Duodenal mucosa (tissue), 2 donors: ENCODE measurements around the gene PNPLA8.
"Not testable (repeated sequence)": the region's sequence is repeated elsewhere in the genome, so short reads cannot be mapped to it uniquely, and the experiment has no call there.

Source experiments
- H3K27ac ChIP-seq: one replicate; pipeline ENCODE4 v1.7.0; 2013; ENCODE audit warnings: low read depth, low read length
- H3K27me3 ChIP-seq, 2 donors: one replicate each; pipeline ENCODE4 v1.7.0; 2013; ENCODE audit warnings: low read length in 2 of 2, control low read depth in 1 of 2; ENCODE audit not compliant: insufficient read depth in 2 of 2, control insufficient read depth in 1 of 2
- H3K36me3 ChIP-seq, 2 donors: one replicate each; pipeline ENCODE4 v1.7.0; 2013; ENCODE audit warnings: low read length in 2 of 2, control low read depth in 1 of 2; ENCODE audit not compliant: insufficient read depth in 2 of 2, control insufficient read depth in 1 of 2
- H3K4me1 ChIP-seq, 2 donors: one replicate each; pipeline ENCODE4 v1.7.0; 2013; ENCODE audit warnings: low read length in 2 of 2, control low read depth in 1 of 2; ENCODE audit not compliant: insufficient read depth in 2 of 2, control insufficient read depth in 1 of 2
- H3K4me3 ChIP-seq, 2 donors: one replicate each; pipeline ENCODE4 v1.7.0; 2013; ENCODE audit warnings: low read length in 2 of 2, low read depth in 1 of 2
- H3K9ac ChIP-seq, 2 donors: one replicate each; pipeline ENCODE4 v1.7.0; 2013; ENCODE audit warnings: low read length in 2 of 2, low read depth in 1 of 2
- H3K9me3 ChIP-seq, 2 donors: one replicate each; pipeline ENCODE4 v1.7.0; 2013; ENCODE audit warnings: low read length in 2 of 2, control low read depth in 1 of 2; ENCODE audit not compliant: control insufficient read depth in 1 of 2

PNPLA8 gene

DNA sequence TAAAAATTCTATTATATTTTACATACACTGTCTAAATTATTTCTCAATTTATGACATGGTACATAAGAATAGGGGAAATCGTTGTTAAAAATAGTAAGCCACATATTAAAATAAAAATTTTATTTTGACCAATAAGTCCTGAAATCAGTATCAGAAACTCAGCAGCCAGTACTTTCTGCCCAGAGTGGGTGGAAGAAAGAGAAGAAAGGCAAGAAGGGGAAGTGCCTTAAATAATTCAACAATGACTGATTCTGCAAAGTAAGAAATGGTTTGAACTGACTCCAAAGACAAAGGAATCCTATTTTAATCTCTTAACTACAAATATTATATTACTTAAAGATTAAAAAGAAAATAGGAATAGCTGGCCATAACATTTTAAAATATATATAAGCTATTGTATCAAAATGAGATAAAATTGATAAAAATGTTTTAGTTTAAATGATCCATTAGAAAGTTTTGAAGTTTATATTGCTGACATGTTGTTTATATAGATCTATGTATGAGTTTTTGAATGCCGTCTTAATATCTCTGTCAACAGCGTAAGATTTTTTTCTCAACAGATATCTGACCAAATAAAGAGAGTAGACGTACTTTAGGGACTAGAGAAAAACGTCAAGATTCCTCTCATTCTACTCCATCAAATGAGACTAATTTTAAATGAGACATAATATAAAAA lies 39.5 kb downstream of the PNPLA8 start:
- Histone ChIP-seq H3K36me3 (peaks cover 3 to 15% of the 10 kb centered on the region in 2 donors), H3K4me3 (no peak overlapping the region), H3K27ac (no peak overlapping the region), H3K4me1 (no peaks in the 10 kb centered on the region), H3K9ac (no peak overlapping the region), H3K9me3 (no peaks in the 10 kb centered on the region), H3K27me3 (no peaks in the 10 kb centered on the region)

DNA sequence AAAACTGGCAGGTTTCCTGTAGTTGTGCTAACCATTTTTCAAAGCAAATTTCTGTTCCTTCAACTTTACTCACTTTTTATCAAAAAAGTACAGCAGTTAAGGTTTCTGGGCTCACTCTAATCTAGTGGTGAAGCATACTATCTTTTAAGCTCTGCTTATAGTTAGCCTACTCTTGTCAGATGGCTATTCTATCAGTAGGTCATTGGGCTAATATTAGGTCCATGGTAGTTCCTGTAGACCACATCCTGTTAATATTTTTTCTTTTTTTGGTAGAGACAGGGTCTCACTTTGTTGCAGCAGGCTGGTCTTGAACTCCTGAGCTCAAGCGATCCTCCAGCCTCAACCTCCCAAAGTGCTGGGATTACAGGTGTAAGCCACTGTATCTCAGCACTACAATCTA lies 41.8 kb downstream of the PNPLA8 start:
- Histone ChIP-seq H3K27ac (no peak overlapping the region), H3K9me3 (no peaks in the 10 kb centered on the region), H3K4me1 (no peaks in the 10 kb centered on the region), H3K4me3 (no peak overlapping the region), H3K27me3 (no peaks in the 10 kb centered on the region), H3K36me3 (peaks cover 7 to 19% of the 10 kb centered on the region in 2 donors), H3K9ac (no peak overlapping the region)

DNA sequence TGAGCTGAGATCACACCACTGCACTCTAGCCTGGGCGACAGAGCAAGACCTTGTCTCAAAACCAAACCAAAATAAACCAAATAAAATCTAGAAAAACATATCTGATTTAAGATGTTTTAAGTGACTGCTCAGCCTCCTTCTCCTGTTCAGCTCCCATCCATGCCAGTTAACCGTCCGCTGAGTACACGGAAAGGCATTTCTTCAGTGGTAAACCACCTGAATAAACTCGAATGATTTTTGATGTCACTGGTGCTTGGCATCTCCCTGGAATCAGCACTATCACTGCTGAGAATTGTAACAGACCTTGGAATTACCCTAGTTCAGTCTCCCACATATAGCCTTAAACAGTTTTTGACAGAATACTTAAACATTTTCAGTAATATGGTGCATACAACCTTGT lies 45.6 kb downstream of the PNPLA8 start:
- no peaks in the 10 kb centered on the region for H3K27me3 ChIP-seq
- no peaks in the 10 kb centered on the region for H3K4me1 ChIP-seq
- peaks cover 7 to 33% of the 10 kb centered on the region in 2 donors for H3K36me3 ChIP-seq
- H3K4me3 ChIP-seq = no peak overlapping the region
- H3K9ac ChIP-seq = no peak overlapping the region
- no peaks in the 10 kb centered on the region for H3K9me3 ChIP-seq
- no peak overlapping the region for H3K27ac ChIP-seq

DNA sequence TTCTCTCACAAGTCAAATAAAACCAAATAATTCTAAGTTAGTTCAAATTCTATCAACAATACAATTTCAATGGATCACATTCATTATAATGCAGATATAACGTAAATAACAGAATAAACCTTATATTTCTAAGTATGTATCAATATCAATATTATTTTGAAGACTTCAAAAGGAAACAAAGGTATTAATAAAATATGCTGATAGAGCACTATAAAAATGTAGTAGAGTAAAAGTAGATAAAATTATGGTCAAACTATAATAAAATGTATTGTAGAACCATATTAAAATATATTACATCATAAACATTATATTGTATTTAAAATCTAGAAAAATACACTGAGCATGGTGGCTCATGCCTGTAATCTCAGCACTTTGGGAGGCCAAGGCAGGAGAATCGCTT lies 46.2 kb downstream of the PNPLA8 start:
- Histone ChIP-seq H3K4me3 (no peak overlapping the region), H3K27ac (no peak overlapping the region), H3K36me3 (peaks cover 7 to 28% of the 10 kb centered on the region in 2 donors), H3K9ac (no peak overlapping the region), H3K9me3 (no peaks in the 10 kb centered on the region), H3K4me1 (no peaks in the 10 kb centered on the region), H3K27me3 (no peaks in the 10 kb centered on the region)

DNA sequence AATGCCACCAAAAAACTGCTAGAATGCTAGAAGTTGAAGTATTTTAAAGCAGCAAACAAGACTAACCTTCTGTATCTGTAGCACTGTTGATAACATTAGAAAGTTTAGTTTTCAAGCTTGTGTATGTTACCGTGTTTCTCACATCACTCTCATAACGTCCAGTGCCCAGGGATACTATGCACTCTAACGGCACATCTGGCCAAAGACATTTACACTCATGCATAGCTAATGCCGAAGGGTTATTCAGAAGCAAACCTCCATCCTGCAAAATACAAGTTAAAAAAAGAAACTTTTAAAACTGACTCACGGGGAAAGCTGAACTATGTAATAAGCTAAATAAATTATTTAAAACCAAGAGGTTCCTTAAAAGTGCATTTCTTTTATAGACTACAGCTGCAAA lies 46.8 kb downstream of the PNPLA8 start:
- Histone ChIP-seq H3K9me3 (no peaks in the 10 kb centered on the region), H3K9ac (no peak overlapping the region), H3K36me3 (peaks cover 7 to 28% of the 10 kb centered on the region in 2 donors), H3K4me1 (no peaks in the 10 kb centered on the region), H3K27ac (no peak overlapping the region), H3K27me3 (no peaks in the 10 kb centered on the region), H3K4me3 (no peak overlapping the region)

DNA sequence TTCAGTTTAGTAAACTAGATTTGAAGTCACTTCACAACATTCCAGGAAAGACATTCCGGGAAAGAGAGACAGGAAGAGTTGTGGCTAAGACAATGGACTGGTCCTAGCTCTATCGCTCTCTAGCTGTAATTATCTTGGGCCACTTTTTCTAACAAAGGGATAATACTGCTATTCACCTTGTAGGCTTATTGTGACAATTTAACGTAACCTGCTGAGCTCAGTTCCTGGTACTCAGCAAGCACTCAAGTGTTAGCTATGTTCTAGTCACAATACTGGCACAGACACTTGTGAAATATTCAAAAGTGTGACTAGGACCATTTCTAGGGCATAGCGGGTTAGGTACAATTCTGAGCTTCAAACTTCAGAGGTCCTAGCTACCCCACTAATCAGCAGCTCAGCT lies 57.7 kb downstream of the PNPLA8 start:
- Histone ChIP-seq H3K9me3 (no peaks in the 10 kb centered on the region), H3K4me3 (no peak overlapping the region), H3K27me3 (no peaks in the 10 kb centered on the region), H3K4me1 (no peaks in the 10 kb centered on the region), H3K9ac (no peak overlapping the region), H3K27ac (no peak overlapping the region), H3K36me3 (no peaks in the 10 kb centered on the region)

DNA sequence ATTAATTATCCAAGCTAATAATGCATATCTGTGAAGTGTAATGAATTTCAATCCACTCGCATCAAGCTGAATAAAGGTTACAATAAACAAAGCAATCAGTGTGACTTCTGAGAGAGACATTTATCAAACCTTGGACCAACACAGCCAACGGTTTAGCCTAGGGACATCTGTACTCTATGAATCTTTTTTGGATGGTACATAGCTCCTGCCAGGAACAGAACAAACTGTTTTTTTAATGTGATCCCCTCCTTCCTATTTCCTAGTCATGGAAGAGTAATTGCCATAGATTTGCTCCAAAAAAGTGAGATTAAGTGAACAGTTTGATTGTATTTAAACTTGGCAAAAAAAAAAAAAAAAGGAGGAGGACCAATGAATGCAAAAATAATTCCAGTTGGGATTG lies 58.5 kb downstream of the PNPLA8 start:
- H3K36me3 ChIP-seq = no peaks in the 10 kb centered on the region
- H3K9me3 ChIP-seq = no peaks in the 10 kb centered on the region
- no peak overlapping the region for H3K27ac ChIP-seq
- H3K9ac ChIP-seq = no peak overlapping the region
- no peaks in the 10 kb centered on the region for H3K27me3 ChIP-seq
- H3K4me1 ChIP-seq = no peaks in the 10 kb centered on the region
- H3K4me3 ChIP-seq = no peak overlapping the region

DNA sequence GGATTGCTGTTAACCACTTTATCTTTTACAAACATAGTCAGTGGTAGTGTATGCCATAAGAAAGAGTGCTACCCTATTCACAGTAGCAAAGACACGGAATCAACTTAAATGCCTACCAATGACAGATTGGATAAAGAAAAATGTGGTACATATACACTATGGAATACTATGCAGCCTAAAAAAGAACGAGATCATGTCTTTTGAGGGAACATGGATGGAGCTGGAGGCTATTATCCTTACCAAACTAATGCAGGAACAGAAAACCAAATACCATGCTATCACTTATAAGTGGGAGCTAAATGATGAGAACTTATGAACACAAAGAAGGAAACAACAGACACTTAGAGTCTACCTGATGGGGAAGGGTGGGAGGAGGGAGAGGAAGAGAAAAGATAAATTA lies 59.6 kb downstream of the PNPLA8 start:
- not testable (repeated sequence) for H3K36me3 ChIP-seq, H3K27ac ChIP-seq, H3K4me1 ChIP-seq, H3K9me3 ChIP-seq, H3K27me3 ChIP-seq, H3K4me3 ChIP-seq, H3K9ac ChIP-seq

DNA sequence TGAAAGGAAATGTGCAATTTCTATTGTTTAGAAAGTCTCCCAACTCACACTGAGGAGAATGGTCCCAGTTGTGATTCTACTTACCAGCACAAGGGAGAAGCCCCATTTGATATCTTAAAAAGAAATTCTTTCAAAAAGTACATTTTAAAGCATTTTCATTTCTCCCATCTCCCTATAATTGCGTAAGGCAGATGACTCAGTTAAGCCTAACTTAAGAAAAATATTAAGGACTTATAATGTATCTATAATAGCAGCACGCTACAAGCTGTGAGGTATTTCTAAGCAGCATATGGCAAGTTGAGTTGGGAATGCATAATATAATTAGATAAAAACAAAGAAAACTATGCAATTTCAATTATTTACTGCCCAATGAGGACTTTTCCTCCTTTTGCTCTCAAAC lies 61.2 kb downstream of the PNPLA8 start:
- Histone ChIP-seq H3K4me1 (no peaks in the 10 kb centered on the region), H3K9ac (no peak overlapping the region), H3K4me3 (no peak overlapping the region), H3K36me3 (no peaks in the 10 kb centered on the region), H3K27ac (no peak overlapping the region), H3K9me3 (no peaks in the 10 kb centered on the region), H3K27me3 (no peaks in the 10 kb centered on the region)

DNA sequence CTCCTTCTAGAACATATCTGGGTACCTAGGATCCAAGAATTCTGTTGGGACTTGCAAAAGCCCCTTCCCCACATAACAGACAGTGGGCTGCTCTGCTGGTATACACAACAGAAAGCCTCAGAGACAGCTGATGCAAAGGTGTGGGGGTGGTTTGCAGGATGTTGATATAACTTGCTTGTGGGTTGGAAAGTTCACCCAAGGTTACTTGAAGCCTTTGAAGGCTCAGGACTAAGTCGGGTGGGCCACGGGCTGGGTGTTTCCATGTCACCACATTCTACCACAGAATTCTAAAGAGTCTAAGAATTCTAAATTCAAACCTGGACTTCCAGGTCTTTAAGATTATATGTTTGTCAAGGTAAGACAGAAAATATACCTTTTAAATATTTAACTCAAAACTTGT lies 62.3 kb downstream of the PNPLA8 start:
- Histone ChIP-seq H3K27ac (no peak overlapping the region), H3K27me3 (peaks cover 0 to 2% of the 10 kb centered on the region in 2 donors), H3K4me1 (no peaks in the 10 kb centered on the region), H3K36me3 (no peaks in the 10 kb centered on the region), H3K9me3 (no peaks in the 10 kb centered on the region), H3K9ac (no peak overlapping the region), H3K4me3 (no peak overlapping the region)

DNA sequence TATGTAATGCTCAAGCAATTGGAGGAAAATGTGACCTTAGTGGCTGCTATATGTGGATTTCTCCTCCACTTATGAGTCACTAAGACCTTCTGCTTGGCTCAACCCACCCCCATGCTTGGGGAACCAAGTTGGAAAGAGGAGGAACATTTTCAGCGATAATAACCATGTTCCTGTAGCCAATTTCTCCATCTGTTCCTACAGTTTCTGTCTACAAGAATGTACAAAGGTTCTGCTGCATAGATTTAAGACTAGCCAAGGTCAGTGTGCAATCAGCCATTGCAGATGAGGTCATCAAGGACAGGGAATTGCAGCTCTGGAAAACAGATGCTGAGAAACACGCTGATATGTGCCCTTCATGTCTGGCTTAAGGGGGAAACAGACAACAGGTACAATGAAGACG lies 64.1 kb downstream of the PNPLA8 start:
- Histone ChIP-seq H3K9me3 (no peaks in the 10 kb centered on the region), H3K4me1 (no peaks in the 10 kb centered on the region), H3K36me3 (no peaks in the 10 kb centered on the region), H3K27me3 (peaks cover 16 to 19% of the 10 kb centered on the region in 2 donors), H3K9ac (no peak overlapping the region), H3K4me3 (no peak overlapping the region), H3K27ac (no peak overlapping the region)
